HL-60/S4 treated with retinoic acid at 250 ng/mL for 4 days and 3 days (cell line): ENCODE results near the gene PDE8B.

Experiments
- in situ Hi-C: fragments of 300-500 bp; cut with MboI; formaldehyde crosslinking; loops from 2 replicates; pipeline ENCODE4 v1.7.0; 2022; ENCODE audit warnings: low sequenced_read_pairs

Gene PDE8B

GRCh38 chr5:77394064-77394715 is 183.7 kb downstream of the PDE8B start:
- in situ Hi-C loops: no loop called here

- in situ Hi-C loops: no loop called here
Measured at GRCh38 chr5:77396017-77396416, 185.5 kb downstream of the PDE8B start.

DNA sequence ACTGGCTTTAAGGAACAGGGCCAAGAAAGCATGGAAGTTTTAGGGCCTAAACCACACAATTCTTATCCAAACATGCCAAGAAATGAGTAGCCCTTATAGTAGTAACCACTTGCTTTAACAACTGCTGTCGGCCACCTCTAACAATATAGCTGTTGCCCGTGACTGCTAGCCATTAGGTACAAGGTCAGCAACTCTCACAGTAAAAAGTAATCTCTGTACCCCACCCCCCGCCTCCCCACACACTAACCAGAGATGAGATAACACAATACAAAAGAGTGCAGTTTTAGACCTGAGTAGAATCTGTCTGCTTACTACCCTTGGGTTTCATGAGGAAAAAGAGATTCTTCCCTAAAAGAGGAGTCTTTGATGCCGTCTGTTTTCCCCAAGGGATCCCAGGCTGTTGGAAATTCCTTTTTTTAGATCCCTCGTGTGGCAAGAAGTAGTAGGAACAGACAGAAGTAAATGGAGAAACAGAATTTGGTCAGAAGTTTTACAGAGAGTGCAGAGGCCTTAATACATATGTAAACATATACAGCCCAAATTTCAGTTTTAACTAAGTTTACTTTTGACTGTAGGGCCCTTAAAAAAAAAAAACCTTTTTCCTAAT is 187.3 kb downstream of the PDE8B start:
- in situ Hi-C loops: no loop called here

DNA sequence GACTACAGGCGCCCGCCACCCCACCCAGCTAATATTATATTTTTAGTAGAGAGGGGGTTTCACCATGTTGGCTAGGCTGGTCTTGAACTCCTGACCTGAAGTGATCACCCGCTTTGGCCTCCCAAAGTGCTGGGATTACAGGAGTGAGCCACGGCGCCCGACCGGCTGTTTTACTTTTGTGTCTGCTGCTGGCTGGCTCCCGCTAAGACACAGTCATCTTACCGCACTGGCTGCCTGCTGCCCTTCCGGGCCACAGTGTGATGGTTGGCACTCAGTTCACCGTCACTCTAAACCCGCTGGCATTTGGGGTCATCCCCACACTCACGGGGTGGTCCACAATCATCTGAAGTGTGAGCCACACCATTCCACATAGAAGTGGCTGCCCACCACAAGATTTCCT is 188.0 kb downstream of the PDE8B start:
- in situ Hi-C loops: no loop called here

- in situ Hi-C loops: no loop called here
Measured at GRCh38 chr5:77398896-77399295, 188.4 kb downstream of the PDE8B start.

GRCh38 chr5:77400645-77401044 is 190.2 kb downstream of the PDE8B start:
- in situ Hi-C loops: no loop called here

GRCh38 chr5:77402796-77403195 is 192.3 kb downstream of the PDE8B start:
- in situ Hi-C loops: no loop called here

GRCh38 chr5:77407152-77407551 is 196.7 kb downstream of the PDE8B start:
- in situ Hi-C loops: no loop called here

DNA sequence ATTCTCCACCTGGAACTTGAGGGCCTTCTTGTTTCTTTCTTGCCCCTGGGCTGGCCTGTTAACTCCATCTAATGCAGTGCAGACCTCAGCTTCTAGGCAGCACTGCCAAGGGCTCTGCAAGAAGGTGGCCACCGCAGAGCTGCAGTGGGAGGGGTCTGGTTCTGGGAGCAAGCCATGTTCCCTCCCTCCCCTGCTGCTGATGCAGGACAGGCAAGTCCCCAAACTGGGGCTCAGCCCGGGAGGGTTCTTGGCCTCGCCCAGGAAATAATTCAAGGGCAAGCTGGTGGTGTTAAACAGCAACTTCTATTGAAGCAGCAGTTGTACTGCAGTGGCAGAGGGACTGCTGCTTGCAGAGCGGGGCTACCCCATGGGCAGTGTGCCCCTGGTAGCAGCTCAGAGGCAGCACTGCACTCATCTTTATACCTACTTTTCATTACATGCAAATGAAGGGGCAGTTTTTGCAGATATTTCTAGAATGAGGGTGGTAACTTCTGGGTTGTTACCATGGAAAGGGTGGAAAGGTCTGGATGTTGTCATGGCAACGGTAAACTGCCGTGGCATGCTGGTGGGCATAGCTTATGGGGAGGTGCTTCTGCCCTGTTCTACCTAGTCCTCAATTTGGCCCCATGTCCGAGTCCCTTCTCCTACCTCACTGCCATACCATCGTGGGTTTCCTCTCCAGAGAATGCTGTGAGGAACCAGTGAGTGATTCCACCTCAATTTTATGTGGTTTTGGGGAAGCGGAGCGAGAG is 199.6 kb downstream of the PDE8B start:
- in situ Hi-C loops: no loop called here

DNA sequence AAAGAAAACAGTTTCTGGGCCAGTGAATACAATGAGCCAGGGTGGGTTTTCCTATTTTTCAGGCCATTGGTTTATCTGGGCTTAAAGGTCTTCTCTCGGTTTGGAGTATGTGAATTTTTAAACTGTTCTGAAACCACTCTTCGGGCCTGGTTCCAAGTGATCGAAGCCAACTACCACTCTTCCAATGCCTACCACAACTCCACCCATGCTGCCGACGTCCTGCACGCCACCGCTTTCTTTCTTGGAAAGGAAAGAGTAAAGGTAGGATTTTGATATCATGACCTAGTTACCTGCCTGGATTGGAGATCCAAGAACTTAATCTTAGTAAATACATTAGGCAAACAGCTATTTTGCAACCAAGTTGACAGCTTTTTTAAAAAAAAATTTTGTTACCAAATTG is 202.6 kb downstream of the PDE8B start:
- in situ Hi-C loops: no loop called here

DNA sequence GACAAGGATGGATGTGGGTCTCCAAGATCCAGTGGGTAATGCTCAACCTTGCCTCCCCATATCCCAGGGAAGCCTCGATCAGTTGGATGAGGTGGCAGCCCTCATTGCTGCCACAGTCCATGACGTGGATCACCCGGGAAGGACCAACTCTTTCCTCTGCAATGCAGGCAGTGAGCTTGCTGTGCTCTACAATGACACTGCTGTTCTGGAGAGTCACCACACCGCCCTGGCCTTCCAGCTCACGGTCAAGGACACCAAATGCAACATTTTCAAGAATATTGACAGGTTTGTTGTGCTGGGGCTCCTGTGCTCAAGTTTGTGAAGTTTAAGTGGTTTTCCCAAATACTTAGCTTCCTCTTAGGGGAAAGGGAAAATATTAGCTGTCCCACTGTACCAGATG is 207.7 kb downstream of the PDE8B start:
- in situ Hi-C loops: no loop called here

GRCh38 chr5:77418601-77419581 is 208.4 kb downstream of the PDE8B start:
- in situ Hi-C loops: no loop called here

DNA sequence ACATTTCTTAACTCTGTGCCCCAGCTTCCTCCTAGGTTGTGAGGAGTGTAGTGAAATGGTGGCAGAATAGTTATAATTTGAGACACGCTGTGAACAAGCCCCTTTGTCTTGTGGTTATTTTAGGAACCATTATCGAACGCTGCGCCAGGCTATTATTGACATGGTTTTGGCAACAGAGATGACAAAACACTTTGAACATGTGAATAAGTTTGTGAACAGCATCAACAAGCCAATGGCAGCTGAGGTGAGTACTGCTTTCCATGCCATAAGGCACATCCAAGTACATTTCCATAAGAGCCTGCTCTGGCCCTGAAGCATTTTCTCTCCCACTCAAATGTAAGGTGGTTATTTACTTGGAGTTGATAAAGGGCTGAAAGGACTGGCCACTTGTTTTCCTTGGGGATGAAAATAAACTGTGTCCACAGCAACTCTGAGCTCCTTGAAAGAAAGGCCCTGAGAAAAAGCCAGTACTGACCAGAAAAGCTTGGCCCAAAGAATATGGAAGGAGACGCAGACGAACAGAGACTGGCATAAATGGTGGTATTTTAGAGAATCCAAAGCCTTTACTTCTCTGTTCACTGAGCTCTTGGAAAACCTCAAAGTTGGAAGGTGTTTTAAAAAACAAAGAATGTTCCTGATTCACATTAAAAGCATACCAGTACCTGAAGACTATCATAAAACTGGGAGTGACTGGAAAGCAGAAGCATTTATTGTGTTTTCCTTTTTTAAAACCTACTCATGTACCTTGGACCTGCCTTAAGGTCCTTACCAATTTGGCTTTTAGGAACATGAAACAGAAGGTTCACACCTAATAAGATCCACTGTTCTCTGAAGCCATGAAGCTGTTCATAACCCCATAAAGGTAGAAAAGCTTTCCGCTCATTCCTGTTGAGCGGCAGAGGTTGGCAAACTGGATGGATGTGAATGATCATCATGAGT is 209.4 kb downstream of the PDE8B start:
- in situ Hi-C loops: no loop called here

DNA sequence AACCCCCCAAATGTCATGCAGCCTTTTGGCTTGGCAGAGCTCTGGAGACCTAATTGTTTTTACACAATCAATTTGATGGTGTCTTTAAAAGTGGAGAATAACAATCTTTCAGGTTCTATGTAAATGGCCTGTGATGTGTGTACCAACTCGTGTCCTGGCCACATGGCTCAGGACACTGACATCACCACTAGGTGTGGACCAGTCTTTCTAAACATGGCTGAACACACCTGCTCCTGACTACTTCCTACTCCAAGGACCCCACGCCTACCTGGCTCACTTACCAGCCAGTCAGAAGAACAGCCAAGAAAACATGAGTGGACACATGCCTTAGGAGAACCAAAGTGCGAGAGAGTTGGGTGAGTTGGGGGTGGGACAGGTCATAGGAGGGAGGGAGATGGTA is 210.5 kb downstream of the PDE8B start:
- in situ Hi-C loops: no loop called here

DNA sequence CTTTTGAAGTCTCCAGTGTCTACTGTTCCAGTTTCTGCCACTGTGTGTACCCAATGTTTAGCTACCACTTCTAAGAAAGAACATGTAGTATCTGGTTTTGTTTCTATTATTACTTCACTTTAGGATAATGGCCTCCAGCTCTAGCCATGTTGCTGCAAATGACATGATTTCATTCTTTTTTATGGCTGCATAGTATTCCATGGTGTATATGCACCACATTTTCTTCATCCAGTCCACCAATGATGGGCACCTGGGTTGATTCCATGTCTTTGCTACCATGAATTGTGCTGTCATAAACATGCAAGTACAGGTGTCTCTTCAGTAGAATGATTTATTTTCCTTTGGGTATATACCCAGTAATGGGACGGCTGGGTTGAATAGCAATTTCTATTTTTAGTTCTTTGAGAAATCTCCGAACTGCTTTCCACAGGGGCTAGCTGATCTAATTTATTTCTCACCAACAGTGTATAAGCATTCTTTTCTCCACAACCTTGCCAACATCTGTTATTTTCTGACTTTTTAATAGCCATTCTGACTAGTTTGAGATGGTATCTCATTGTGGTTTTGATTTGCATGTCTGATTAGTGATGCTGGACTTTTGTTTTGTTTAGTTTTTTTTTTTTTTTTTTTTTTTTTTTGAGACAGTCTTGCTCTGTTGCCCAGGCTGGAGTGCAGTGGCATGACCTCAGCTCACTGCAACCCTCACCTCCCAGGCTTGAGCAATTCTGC is 212.7 kb downstream of the PDE8B start:
- in situ Hi-C loops: no loop called here

DNA sequence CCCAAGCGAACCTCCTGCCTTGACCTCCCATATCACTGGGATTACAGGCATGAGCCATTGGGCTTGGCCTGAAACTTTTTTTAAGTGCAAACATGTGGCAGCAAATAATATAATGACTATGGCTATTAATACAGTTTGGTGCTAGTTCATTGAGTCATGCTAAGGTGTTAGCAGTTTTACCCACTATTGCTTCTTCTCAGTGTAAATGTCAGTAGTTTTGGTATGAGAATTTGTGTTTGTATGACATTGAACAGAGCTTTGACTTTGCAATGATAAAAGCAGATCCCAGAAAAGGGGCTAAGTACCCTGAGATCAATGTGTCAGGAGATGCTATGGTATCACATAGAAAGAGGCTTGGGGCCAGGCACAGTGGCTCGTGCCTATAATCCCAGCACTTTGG is 214.4 kb downstream of the PDE8B start:
- in situ Hi-C loops: no loop called here

GRCh38 chr5:77425420-77425819 is 214.9 kb downstream of the PDE8B start:
- in situ Hi-C loops: no loop called here

GRCh38 chr5:77425998-77426659 is 215.6 kb downstream of the PDE8B start:
- in situ Hi-C loops: no loop called here

DNA sequence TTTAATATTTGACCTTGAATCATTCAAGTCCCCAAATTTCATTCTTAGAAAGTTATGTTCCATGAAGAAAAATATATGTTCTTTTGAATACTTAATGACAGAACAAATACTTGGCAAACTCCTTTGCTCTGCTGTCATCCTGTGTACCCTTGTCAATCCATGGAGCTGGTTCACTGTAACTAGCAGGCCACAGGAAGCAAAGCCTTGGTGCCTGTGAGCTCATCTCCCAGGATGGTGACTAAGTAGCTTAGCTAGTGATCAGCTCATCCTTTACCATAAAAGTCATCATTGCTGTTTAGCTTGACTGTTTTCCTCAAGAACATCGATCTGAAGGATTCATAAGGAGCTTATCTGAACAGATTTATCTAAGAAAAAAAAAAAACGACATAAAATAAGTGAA is 216.2 kb downstream of the PDE8B start:
- in situ Hi-C loops: no loop called here
